NCI-H226 (cell line): ENCODE results near the gene NELFB.

ENCODE experiments used
- DNase-seq: peaks from one replicate; pipeline ENCODE4 v3.0.0-alpha.2; 2015

The NELFB gene

DNA sequence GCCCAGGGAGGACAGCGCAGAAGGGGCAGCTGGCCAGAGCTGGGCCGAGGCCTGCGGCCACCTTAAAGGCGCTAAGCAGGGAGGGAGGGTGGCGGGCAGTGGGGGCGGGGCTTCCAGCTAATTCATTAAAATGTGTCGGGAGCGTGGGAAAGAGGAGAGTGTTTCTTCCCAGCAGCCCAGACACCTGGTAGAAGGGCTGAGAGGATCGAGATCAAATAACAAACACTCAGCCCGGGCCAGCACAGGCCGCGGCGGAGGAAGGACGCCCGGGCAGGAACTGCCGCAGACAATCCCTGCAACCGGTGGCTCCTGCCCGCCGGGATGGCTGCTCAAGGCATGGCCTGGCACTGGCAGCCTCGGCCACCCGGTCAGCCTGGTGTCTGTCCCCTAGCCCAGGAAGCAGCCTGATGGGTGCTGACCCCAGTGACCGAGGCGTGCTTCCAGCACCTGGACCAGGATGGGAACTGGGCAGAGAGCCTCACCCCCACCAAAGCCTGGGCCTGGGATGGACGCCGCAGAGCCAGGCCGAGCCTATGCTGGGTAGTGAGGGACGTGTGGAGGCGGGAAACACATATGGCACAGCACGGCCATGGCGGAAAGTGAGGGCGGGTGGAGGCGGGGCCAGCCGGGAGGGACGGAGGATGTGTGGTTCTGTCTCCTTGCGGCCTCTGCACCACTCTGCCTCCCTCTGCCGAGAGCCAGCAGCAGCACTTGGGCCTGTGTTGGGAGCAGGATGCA is 50.1 kb downstream of the NELFB start:
- peak; percentile 77 for DNase-seq

DNA sequence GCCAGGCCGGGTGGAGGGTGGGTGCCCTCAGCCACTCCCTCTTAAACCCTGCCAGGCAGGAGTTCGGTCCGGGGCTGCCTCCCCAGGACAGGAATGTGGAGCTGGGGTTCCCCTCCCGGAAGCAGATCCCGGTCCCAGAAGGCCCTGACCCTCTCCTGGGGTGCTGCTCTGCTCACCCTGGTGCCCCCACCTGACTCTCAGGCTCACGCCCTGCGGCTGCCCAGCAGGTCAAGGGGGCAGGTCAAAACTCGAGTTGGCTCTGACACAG is 50.6 kb downstream of the NELFB start:
- DNase-seq, result no peak

DNA sequence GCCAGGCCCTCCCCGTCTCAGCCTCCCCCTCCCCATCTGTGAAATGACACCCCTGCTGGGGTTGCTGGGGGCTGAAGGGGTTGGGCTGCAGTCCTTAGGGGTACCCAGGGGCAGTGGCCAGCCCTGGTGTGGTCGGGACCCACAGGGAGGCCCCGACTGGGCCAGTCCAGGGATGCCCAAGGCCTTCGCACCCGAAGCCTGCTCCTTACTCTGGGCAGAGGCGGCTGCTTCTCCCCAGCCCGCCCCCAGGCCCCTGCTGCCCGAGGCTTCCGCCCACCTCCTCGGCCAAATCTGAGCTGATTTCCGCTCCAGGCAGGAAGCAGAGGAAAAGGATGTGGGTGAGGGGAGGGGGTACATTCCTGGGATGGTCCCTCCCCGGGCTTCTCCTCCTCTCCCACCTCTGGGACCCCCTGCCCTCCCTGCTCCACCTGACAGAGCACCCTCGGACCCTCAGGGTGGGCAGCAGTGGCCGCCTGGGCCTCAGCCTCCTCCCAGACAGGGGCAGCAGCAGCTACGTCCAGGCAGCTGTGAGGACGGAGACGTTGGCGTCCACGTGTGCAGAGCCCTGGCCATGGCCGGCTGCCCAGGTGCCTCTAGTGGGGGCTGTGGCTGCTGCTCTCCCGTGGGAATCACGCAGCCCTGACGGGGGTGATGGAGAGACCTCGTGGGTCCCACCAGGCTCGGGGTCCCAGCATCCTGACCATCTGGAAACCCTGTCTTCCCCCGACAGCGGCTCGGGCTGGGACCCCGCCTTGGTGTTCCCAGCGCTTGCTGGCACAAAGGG is 51.1 kb downstream of the NELFB start:
- DNase-seq, result no peak

DNA sequence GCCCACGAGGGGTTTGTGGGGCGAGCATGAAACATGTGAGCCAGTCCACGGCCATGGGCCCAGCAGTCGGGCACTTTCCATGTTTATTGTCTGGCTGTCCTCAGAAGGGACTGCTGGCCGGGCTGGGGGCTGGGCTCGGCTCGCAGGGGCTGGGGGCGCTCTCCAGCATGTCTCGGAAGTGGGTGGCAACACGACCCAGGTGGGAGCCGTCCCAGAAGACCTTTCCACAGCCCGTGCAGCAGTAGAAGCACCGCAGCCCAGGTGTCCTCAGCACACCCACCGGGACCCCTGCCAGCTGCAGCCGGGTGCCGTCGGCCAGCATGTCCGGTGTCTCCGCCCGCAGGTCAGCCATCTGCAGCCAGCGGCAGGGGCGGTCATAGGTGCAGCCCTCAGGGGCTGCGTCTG is 51.7 kb downstream of the NELFB start:
- DNase-seq, result no peak

DNA sequence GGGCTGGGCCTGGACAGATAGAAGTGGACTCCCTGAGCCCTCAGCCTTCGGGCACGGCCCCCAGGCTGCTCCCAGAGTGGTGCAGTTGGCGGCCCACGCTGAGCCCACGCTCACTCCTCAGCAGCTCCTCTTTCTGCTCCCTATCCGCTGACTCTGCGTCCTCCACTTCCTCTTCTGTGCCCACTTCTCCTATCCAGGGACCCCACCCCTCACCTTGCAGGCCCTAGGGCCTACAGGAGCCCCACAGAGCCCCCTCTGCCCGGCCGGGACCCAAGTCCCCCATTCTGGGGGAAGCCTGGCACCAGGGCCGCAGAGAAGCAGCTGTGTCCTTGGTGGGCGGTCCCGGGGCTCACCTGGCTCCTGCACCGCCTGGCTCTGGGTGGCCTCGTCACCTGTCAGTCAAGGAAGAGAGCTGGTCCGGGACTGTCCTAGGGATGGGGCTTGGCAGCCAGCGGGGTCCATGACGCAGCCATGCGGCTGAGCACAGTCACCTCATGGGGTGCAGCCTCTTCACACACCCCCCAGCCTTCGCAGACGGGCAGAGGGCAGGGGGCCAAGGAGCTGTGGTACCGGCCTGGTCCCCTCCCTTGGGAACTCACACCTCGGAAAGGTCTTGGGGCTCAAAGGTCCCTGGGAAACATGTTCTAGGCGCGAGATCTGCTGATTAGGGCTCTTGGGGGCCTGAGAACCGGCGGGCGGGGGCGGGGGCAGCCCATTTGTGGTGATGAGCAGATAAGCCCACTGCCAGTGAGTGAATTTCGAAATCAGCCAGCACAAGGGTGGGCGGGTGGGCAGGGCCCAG is 52.3 kb downstream of the NELFB start:
- DNase-seq, result no peak

DNA sequence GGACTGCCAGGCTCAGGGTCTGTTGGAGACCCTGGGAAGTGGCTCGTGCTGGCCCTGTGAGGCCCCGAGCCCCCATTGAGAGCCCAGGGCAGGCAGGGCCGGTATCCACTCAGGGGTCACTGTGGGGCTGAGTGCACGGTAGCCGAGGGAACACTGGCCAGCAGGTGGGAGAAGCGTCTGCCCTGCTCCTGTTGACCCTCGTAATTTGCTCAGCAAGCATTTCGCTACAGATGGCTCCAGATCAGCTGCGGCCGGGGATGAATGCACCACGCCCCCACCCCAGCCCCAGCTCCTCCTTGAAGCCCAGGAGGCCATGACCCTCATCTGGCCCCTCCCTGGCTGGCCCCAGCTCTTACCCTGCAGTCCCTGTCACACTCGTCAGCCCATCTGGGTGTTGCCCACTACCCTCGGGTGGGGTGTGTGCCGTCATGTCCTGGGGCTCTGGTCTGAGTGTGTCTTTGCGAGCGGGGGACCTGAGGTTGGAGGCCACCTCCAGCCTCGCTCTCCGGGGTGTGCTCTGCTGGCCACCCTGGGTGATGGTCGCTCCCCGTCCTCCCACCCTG is 53.0 kb downstream of the NELFB start:
- no peak for DNase-seq

DNA sequence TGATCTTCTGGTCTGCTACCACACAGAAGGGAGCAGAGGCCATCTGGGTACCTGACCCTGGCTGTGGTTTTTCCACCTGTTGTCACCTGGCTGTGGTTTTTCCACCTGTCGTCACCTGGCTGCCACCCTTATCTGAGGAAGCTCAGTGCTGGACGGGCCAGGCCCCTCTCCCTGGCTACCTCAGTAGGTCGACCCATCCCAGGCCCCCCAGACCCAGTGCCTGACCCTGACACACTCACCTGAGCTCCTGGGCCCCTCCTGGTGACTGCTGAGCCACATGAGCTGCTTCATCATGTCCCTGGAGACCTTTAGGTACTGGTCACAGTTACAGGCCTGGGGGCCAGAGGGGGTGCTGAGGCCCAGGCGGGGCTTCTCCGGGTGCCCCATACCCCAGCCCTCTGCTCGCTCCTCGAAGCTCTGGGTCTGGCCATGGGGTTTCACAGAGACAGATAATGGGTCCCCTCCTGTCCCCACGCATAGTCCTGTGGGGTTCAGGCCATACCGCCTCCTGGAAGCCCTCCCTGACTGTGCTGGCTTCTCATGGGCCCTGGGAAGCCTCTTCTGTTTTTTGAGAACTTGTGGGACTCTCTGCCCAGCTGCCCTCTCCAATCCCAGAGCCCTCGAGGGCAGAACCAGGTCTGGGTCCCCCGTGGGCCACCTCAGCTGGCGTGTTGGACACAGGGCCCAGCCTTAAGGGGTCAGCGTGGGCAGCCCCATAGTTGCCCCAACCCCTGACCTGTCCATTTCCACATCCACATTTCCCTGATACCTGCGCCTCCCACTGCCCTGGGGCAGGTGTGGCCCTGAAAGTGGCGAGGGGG is 54.5 kb downstream of the NELFB start:
- no peak for DNase-seq

DNA sequence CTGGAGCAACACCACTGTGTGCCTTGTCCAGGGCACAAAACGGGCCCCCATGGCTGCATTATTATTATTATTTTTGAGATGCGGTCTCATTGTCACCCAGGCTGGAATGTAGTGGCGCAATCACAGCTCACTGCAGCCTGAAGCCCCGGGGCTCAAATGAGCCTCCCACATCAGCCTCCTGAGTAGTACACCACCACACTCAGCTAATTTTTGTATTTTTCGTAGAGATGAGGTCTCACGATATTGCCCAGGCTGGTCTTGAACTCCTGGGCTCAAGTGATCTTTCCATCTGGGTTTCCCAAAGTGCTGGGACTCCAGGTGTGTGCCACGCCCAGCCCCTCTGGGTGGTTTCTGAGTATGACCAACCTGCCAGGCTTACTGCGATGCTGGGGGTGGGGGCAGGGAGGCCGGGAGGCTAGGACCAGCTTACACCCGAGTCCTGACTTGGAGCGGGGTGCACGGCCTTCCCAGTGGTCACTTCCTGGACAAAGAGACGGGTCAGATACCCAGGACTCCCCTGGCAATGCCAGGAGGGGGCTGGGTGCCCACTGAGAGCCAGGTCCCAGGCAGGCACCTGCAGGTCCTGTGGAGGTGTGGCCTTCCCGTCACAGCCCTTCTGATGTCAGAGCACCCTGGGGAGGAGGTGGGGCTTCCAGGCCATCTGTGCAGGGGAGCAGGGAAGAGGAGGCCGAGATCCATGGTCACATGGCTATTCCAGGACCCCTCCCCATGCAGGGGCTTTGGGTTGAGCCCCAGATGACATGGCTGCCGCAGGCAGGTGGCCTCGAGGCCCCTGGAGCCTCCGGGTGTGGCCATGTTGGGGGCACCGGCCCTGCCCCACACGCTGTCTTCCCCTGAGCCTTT is 55.3 kb downstream of the NELFB start:
- no peak for DNase-seq

DNA sequence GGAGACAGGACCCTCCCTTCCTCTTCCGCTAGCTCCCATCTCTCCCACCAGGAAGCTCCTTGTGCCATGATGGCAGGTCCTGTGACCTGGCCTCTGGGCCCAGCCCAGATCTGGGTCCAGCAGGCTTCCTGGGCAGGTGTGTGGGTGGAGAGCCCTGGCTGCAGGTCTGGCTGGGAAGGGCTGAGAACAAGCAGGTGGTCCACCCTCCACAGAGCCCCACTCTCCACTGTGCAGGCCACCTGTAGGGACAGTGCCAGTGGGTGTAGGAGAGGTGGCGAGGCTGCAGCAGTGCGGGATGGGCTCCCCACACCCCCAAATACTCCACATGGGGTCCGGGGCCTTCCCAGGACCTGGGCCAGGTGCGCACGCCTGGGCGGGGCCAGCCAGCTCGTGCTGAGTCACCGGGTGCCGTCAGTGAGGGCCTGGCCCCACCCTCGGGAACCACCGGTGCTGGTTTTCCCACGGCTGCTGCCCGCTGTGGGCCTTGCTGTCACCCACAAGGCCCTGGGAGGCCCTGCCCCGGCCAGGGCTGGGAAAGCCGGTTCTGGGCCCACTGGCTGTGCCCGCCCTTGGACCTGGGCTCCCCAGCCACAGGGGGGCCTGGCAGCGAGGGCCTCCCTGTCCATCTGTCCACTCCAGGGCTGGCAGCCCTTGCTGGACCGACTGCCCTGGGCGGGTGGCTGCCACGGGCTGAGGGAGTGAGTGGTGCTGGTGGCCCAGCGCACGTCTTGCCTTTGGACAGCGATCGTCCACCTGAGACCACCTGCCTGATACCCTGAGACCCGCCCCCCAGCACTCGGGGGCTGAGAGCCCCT is 56.3 kb downstream of the NELFB start:
- DNase-seq, result peak; percentile 43

DNA sequence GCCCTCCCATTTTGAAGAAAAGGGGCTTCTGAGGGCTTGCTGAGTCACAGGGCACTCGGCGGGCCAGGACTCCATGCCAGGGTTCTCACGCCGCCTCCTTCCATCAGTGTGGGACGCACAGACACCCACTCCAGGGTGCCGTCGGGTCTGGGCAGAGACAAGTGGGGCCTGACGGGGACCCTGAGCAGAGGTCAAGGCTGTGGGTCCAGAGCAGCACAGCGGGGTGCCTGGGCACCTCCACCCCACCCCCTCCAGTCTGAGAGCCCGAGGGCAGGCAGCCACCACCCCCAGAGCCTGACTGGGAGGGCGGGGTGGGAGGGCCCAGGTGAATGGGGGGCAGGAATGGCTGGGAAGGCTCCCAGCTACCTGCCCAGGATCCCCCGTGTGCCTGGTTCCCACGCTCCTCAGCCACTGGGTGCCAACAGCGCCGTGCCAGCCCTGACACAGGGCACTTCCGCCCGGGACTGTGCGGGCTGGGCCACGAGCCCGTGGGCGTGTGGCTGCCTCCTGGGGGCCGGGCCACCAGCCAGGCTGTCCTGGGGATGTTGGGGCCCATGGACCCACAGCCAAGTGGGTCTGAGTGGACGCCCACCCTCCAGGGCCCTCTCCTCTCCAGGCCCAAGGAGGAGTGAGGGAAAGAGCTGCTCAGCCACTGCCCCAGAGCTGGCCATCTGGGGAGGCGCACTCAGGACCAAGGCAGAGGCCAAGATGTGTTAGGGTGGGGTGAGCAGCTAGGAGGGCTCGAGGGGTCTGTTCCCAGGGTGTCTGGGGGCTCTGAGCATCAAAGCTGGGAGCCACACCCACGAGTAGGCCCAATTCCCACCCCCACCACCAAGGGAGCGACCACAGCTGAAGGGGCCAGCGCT is 57.1 kb downstream of the NELFB start:
- no peak for DNase-seq

DNA sequence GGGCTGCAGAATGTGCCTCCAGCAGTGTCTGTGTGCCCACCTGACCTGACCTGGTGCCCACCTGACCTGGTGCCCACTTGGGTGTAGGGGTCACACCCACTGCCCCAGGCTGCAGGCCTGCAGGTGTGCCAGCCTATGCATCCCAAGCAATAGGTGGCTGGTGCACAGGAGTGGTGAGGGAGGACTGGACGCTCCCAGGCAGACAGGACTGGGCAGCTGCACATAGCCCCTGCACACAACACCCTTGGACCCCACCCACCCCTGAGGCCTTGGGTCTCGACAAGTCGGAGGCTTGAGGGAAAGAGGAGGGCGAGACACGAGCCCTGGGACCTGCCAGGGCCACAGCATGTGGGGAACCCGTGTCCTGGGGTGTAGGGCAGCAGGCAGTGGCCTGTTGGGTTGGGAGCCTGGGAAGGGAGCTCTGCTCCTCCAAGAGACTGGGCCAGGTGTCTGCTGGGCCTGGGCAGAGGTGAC is 57.8 kb downstream of the NELFB start:
- DNase-seq, result no peak

DNA sequence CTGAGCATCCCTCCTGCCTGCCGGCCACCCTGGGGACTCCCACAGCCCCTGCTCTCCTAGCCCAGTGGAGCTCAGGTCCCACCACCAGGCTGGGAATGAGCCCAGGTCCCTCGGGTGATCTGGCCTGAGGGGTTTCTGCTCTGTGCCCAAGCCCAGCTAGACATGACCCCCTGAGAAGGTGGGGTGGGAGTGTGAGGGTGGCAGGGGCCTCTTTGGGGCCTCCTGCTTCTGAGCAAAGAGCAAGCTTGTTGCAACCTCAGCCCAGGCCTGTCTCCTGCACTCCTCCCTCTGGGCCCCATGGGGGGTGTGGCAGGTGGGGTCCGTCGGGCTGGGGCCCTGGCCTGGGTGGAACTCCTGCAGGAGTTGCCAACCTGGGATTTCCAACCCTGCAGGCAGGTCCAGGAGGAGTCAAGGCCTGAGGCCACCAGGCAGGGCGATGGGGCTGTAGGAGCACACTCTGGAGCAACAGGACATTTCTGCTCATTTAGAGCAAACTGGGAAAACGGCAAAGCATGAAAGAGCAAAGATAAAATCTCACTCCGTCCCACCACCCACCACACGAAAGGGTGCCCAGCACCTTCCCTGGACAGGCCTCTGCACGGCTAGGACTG is 58.3 kb downstream of the NELFB start:
- DNase-seq, result no peak

DNA sequence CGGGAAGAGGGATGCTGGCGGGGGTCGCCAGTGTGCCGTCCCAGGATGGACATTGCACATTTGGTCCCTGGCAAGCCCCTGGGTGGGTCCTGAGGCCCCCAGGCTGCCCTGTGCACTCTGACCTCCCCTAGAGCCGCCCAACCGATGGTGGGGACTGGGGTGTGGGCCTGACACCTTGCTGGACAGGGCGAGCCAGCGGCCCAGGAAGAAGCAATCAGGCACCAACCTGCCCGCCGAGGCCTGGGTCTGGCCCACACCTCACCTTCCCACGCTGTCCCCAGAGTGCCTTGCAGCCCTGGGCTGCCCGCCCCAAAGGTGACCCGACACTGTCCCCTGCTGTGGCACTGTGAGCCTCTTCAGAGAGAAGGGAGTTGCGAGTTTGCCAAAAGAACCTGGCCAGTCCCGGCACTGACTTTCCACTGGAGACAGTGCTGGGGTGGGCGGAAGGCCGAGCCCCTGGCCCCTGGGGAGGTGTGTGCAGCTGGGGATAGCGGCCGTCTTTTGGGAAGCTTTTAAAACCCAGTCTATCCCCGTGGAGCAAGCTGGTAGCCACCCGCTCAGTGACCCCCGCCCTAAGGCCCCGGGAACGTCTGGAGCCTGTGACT is 58.9 kb downstream of the NELFB start:
- no peak for DNase-seq

DNA sequence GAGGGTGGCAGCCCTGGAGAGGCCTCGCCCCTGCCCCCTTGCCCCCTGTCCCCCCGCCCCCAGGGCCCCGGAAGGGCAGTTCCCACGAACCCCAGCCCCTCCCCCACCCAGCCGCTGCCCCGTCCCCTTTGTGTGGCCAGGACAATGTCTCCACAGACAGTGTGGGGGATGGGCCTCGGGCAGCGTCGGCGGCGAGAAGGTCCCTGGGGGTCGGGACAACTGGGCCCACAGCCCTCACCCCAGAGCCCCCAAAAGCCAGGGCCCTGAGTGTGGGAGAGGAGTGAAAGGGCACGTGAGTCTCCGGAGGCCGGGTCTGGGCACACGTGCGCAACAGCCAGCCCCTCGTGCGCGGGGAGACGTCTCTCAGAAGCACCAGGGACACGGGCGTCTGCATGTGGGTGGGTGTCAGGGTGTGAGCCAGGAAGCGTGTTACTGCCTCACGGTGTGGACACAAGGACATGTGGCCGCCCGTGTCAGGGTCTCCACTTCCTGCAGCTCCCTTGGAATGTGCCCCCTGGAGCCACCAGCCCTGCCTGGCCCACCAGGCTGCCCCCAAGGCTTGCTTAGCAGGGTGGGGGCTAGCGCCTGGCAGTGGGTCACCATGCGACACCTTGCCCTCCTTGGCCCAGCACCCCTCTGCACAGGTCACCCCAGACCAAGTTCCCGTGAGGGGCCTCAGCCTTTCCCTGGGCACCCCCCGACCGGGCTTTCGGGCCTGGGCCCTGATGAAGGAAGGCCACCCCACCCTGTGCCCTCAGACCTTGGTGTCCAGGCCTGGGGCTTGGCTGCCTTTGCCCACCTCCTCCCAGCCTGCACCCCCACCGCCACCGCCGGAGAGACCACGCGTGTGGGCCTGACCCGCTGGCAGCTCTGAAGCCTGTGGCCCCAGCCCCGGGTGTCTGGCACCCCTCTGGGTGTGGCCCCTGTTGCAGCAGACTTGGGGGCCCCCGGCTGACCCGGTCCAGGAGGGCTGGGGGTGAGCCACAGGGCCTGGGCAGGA is 59.7 kb downstream of the NELFB start:
- DNase-seq, result no peak

DNA sequence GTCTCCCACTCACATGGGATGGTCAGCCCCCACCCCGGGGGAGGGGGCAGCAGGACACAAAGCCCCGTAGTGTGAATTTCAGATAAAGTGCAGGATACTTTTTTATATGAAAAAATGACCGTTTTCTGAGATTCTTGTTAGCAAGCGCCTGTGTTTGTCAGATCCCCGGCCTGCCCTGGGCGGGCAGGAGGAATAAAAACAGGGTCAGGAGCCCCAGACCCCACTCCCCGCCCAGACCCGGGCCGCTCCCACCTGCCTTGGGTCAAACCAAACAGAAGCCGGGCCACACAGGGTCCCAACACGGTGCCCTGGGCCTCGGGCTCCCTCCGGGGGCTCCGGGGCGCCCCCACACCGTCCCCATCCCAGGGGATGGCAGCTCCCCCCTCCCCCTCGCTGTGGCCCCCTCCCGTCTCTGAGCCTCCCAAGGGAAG is 60.5 kb downstream of the NELFB start:
- no peak for DNase-seq

DNA sequence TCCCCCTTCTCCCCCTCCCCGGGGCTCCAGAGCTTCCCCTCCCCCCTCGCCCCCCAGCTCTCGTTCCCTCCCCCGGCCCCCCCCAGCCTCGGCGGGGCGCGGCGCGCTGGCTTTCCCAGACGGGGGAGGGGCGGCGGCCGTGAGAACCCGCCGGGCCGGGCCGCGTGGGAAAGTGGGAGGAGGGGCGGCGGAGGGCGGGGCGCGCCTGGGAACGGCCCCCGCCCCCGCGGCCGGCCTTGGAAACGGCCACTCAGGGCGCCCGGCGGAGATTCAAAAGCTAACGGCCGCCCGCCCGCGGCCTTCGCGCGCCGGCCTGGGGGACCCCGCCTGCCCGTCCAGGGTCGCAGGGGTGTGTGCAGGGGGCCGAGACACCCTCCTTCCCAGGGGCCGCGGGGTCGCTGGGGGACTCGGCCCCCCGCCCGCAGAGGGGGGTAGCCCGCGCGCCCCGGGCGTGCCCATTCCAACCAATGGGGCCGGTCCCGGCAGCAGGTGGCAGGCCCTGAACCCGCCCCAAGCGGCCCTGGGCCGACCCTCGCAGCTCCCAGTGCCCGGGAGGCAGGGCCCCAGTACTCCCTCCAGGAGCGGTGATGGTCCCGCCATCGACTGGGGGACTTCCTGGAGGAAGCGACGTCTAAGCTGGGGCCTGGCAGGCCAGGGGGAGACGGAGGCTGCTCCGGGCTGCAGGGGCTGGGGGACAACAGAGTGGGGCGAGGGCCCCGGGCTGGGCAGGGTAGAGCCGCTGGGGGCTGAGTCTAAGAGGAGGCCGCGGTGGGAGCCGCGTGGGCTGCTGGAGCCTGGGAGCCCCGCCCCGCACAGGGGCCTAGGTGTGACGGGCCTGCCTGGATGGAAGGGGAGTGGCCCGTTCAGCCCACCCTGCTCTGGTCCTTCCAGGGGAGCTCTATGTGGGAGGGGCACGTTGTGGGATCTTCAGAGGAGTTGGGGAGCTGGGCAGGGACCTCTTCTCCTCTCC is 61.2 kb downstream of the NELFB start:
- DNase-seq, result peak; percentile 57
